HG03196 (cell line): Measurements from ENCODE around the gene GPR22.

Experiments used
- ATAC-seq: cut with Tn5 transposase; IDR thresholded peaks from one replicate; pipeline ENCODE4 v1.9.1; 2021; ENCODE audit not compliant: unreplicated experiment

GPR22 gene, protein sequence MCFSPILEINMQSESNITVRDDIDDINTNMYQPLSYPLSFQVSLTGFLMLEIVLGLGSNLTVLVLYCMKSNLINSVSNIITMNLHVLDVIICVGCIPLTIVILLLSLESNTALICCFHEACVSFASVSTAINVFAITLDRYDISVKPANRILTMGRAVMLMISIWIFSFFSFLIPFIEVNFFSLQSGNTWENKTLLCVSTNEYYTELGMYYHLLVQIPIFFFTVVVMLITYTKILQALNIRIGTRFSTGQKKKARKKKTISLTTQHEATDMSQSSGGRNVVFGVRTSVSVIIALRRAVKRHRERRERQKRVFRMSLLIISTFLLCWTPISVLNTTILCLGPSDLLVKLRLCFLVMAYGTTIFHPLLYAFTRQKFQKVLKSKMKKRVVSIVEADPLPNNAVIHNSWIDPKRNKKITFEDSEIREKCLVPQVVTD

DNA sequence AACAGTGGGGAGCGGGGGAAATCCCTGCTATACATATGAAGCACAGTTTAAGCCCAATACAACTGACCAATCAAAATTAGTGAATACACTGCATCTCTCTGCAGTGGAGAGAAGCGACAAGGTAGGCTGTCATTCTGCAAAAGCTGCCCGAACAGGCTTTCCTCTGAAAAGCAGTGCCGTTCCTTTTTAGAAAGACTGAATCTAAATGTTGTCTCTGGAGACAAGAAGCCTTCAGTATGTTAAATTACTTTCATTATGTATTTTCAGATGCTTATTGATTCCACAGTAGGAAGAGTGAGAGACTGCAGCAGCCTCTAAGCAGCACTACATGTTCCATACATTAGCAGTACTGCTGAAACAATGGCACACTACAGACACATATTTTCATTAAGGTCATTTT, at the start of gene GPR22:
Gene GPR22 (plus strand): TSS at position 129 of the 400 bp plus-strand sequence. CDS start 4,004 bp downstream, outside the sequence.
- no peak for ATAC-seq

DNA sequence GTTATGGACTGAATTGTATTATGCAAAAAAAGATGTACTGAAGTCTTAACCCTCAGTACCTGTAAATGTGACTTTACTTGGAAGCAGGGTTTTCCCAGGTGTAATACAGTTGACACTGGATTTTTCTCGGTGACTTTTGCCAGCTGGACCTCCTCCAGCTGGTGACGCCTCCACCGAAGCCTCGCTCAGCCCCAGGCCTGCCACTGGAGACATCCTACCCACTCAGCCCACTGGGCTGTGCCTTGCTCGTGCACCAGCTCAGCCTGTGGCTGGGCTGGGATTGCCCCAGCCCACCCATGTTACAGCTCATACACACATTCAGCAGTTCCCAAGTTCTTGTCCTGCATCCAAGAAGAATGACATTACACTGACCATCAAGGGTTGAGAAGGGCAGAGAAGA, 42.4 kb upstream of the GPR22 start:
- ATAC-seq: no peak

DNA sequence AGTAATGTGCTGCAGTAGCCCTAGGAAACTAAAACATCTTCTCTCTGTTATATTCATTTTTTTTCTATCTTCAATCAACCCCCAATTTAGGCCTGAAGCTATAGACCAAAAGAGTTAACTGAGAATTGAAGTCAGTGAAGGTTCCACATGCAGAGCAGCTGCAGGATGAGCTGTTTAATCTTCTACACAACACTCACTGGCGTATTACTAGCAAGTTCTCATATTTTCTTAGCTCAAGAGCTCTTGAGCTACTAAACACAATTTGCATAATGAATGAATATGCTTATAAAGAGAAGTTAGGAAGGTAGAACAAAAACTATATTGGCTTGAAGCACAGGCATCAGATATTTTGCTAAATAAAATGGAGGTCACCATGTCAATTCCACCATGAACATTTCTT, 41.2 kb upstream of the GPR22 start:
- ATAC-seq: no peak

DNA sequence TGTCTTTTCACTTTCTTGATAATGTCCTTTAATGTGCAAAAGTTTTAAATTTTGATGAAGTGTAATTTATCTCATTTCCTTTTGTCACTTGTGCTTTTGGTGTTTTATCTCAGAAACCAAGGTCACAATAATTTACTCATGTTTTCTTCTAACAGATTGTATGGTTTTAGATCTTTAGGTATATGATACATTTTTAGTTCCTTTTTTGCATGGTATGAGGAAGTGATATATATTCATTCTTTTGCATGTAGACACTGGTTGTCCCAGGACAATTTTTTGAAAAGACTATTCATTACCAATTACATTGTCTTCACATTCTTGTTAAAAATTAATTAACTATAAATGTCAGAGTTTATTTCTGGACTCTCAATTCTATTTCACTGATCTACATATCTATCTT, 39.8 kb upstream of the GPR22 start:
- ATAC-seq: no peak

DNA sequence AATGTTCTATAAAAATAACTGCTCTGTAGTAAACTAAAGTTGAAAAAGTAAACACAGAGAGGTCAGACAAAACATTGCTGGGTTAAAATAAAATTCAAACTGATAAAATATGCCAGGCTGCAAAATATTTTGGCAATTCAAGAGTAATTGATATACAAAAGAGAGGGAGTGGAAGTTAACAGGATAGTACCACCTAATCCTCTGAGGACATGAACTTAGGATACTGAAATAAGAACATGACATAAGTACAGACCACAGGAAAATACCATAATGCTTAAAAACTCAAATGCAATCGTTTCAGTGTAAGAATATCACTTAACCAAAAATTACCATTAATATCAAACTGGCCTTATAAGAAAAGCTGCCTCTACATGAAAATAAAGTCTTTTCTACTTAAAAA, 37.6 kb upstream of the GPR22 start:
- ATAC-seq: no peak

DNA sequence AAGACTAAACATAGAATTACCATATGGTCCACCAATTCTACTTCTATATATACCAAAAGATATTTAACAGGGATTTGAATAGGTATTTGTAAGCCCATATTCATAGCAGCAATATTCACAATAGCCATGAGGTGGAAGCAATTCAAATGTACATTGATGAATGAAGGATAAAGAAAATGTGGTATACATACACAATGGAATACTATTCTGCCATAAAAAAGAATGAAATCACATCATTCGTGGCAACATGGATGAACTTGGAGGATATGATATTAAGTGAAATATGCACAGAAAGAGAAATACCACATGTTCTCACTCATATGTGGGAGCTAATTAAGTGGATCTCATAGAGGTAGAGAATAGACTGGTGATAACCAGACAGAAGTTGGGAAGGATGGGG, 34.1 kb upstream of the GPR22 start:
- ATAC-seq: no peak

DNA sequence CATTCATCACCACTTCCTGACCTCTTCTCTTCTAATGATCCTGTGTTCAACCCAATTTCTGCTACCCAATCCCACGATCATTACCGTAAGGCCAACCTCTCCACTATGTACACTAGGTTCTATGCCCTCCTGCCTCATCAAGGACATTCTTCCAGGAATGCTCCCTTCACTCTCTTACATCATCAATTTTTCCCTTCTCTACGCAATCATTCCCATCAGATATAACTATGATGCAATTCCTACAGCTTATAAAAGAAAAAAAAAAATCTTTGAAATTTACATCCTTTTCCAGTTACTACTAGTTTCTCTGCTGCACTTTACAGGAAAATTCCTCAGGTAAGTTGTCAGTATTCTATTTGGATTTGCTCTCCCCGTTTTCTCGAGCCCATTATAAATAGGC, 30.8 kb upstream of the GPR22 start:
- no peak for ATAC-seq

DNA sequence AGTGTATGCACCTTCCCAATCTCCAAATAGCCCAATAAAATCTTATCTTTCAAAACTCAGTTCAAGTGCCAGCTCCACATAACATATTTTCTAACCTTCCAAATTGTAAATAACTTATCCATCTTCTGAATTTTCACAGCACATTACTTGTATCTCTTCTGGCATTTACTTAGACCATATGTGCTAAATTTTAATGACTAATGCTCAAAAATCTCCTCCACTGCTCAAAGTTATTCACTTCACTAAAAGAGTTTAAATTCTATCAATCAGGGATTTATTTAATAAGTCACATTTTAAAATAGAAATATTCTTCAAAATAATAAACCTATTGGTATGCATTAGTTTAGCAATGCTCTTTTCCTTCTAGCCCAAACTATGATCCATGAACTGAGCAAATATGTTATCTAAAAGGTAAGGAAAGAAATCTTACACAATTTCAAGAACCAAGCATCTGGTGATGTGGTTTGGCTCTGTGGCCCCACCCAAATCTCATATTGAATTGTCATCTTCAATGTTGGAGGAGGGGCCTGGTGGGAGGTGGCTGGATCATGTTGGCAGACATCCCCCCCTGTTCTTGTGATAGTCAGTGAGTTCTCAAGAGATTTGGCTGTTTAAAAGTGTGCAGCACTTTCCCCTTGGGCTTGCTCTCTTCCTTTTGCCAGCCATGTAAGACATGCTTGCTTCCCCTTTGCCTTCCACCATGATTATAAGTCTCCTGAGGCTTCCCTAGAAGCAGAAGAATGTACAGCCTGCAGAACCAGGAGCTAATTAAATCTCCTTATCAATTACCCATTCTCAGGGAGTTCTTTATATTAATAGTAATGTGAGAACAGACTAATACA, 28.1 kb upstream of the GPR22 start:
- ATAC-seq: no peak

DNA sequence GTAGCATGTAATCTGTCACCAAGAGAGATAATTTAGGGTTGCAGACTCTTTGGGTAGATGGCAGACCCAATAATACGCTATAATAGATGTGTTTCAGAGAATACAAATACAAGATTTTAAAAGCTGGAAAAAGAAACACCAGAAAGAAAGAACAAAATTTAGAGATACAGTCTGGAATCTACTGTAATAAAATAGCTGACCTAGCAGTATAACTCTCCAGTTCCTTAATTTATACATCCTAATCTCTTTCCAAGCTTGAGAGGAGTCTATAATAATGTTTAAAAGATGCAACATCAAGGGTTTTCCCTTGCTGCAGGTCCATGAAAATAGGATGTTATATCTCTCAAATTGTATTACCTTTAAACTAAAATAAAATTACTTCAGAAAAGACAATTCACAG, 27.2 kb upstream of the GPR22 start:
- ATAC-seq: no peak

DNA sequence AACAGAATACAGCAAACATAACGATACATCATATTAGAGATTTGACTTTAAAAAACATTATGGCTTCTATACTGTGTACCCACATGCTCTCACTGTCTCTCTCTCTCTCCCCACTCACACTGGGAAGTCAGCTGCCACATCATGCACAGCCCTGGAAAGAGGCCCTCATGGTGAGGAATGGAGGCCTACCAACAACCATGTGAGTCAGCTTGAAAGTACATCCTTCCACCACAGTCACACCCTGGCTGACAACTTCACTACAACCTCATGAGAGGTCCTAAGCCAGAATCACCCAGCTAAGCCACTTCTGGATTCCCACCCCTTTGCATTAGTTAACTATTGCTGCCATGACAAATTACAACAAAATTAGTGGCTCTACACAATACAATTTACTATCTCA, 23.3 kb upstream of the GPR22 start:
- ATAC-seq: no peak

DNA sequence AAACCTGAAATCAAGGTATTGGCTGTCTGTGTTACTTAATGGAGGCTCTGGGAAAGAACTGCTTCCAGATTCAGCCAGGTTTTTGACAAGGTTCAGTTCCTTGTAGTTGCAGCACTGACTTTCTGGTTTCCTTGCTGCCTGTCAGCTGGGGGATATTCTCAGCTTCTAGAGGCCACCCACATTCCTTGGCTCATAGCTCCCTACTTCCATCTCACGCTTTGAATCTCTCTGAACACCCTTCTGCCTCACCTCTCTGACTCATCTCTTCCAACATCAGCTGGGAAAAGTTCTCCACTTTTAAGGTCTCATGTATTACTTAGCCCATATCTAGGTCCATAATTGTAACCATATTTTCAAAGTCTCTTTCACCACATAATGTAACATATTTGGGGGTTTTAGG, 22.9 kb upstream of the GPR22 start:
- ATAC-seq: no peak

DNA sequence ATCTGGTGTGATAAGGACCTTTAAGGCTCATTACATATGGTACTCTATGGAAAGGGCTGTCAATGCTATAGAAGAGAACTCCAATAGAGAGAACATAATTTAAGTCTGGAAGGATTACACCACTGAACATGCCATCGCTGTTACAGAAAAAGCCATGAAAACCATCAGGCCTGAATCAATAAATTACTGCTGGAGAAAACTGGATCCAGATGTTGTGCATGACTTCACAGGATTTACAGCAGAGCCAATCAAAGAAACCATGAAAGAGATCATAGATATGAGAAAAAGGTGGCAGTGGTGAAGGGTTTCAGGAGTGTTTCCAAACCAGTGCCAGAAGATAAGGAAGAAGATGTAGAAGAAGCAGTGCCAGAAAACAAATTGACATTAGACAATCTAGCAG, 18.9 kb upstream of the GPR22 start:
- no peak for ATAC-seq

DNA sequence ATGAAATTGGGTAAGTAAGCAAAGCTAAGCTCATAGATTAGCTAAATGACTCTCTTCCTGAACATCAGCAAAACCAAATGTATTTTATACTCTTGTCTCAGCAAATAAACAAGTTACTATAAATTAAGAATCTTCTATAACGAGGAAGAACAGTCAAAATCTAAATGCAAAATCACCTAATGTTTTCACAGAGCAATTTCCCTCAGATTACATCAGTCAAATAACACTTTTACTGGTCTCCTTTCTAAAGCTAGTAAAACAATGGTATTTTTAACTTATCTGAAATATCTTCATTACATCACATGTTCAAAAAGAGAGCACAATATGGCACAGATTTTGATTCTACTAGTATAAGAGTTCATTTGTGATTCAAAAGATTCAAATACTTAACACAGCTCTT, 16.5 kb upstream of the GPR22 start:
- no peak for ATAC-seq

DNA sequence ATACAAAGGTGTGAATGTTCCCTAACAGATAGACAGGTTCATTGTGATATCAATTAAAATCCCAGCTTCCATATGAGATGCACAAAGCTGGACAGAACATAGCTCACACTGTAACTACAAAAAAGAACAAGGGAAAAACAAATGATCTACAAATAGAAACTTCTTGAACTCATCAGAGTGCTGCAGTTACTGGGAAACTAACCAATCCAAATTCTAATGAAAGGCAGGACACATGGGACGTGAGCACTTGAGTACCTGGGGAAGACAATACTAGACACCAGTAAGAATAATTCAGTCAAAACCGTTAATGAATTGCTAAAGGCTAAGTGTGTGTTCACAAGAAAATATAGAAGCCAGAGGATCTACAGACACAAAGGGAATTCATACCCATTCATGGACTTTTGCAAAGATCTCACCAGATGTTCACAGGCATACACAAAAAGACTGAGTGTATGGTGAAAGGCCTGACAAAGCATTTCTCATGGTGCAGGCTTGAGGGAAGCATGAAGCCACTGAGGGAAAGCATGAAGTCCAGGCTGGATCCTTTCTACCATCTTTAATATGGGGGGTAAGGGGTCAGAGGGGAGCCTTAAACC, 7.8 kb upstream of the GPR22 start:
- ATAC-seq: no peak

DNA sequence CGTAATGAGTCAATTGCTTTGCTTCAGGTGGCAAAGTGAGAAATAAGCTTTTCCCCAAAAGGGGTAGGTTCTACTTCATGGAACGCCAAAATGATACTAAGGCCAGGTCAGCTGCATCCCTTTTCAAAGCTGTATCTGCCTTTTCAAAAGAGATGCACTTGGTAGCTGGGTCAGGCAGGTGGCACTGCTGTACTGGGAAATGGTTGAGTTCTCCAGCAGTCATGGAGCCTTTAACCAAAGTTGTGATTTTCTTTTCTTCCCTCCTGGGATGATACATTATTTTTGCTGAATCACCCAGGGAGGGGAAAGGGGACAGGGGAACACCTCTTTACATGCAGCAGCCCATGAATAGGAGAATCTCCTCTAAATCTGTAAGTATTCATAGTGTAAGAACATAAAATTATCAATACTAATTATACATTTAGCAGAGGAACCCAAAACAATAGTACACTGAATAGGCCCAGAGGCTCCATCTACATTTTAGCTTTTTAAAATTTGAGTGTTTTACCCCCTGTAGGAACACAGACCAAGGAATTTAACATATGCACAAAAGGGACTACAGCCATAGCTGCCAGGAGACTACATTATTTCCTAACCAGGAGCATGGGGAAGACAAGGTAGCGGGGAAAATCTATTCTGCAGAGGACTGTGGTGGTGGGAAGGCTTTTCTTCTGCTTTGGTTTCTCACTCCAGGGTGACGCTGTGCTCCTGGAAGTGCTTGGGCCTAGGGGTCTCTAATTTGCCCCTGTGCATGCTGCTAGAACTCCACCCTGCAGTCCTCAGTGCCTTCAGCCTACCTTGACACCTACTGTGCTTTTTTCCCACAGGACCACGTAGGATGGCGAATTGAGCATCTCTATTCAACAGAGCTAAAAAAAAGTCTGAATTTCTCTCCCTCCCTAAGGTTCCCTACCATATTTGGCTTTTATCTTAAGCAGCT, 6.4 kb upstream of the GPR22 start:
- ATAC-seq: no peak

DNA sequence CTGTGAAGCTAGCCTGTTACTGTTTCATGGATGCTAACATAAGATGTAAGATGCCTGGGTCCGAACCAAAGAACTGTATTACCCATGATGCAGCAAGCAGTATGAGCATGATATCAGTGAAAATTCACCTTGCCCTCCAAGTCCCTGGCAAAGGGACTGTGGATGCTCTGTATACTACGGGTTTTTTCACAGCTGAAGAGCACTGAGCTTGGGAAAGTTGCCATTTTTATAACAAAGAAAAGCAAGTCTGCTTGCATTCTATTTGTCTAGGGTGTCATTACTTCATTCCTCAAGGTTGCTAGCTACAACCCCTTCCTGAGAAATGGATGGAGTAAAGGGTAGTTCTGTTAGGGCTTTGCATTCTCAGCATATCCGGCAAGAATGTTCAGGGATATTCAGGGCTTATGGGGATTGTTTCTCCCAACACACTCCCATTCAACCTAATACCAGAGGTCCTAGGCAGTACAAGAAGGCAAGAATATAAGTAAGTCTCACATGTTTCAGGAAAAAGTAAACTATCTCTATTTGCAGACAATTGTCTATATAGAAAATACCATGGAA, 5.1 kb upstream of the GPR22 start:
- no peak for ATAC-seq

DNA sequence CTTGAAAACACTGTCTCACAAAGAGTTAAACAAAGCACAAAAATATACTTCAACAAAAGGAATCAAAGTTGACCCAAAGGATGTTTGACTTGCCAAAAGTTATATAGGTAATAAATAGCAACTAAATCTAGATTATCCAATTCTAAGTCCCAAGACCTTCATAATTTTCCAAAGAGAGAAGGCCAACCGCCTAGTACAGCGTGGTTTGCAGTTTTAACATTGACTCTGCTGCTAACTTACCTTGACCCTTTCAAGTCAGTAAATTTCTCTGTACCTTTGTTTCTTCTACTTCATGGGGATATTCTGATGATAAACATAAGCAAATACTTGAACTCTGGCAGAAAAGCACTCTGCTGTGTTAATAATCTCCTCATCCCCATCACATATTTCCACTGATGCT, 1.9 kb upstream of the GPR22 start:
- ATAC-seq: no peak

DNA sequence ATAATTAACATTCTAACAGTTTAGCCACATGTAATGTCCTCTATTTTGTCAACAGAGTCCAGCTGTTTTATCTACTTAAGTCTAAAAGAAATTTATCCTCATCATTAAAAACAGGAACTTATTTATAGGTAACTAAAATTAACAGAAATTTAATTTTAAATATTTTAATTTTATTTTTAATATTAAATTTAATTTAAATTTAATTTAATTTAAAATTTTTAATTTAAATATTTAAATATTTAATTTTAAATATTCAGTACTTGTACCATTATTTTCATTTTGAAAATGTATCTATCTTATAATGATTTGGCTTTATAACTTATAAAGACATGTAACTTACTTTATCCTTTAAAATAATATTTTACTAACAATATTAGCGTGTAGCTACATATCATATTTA, 1.0 kb upstream of the GPR22 start:
- ATAC-seq: no peak

DNA sequence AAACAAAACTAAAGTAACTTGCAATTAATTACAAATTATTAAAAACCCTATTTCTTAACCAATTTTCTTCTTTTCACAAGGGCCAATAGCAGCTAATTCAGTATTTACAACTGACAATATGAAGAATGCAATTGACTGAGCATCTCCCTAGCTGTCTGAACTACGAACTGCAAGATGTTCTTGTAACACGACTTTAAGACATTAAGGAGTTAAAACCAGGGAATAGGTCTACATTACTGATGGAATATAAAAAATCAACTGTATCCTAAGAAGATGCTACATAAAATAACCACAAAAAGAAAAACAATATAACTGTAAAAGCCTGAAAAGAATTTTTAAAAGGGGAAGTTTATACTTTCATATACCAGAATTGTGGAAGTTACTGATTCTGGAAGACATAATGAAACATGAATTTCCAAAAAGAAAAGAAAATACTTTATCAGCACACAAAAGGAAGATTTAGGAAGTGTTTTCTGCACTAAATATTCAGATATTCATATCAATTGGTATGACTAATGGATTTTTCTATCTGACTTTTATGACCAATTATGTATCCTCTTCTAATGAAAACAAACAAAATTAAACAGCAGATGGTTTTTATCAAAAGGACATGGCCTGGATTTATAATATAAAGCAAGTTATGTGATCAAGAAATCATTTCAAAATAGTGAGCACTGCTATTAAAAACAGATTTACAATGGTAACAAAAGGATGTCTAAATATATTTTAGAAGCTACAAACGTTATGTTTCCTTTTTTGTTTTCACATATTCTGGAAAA, 1.6 kb downstream of the GPR22 start:
- no peak for ATAC-seq

DNA sequence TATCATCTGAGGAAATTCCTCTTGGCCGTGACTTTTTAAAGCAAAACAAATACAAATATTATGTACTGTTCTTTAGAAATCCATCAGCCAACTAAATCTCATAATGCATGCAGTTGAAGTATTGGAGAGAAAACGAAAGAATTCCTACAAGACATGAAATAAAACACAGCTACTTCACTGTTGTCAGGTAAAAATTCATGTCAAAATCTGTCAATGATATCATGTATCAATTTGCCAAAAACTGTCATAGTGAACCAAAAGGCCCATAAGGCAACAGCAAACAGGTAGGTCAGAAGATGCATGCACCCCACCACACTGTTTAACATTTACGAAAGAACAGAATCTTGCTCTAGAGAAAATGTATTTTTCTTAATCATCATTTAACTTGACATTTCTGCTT, 2.3 kb downstream of the GPR22 start:
- ATAC-seq: no peak
